WTC11 (cell line): ENCODE measurements around the gene PPP1CA. TPM values are rescaled to one million over a fixed set of nuclear protein-coding genes. Genes with fewer than 3 reads are reported as not detected.

ENCODE experiments used
- ATAC-seq: fragments of 200-7000 bp; cut with Tn5 transposase; 2 replicates; pipeline ENCODE4 v1.10.0; 2021; ENCODE audit warnings: mild to moderate bottlenecking, moderate library complexity
- CTCF ChIA-PET: fragments of 300-600 bp; sonication (Branson Sonifier 250); formaldehyde crosslinking; loops from one replicate; lab custom pipeline; 2021; ENCODE audit warnings: antibody characterized with exemption; lab: Charles Lee
- POLR2A ChIA-PET: fragments of 350-600 bp; sonication (Branson Sonifier 250); formaldehyde crosslinking; loops from one replicate; lab custom pipeline; 2021; ENCODE audit warnings: antibody characterized with exemption; lab: Charles Lee
- DNase-seq: peaks from one replicate; pipeline ENCODE4 v3.0.0; 2021; ENCODE audit warnings: low spot score
- H3K27ac Mint-ChIP-seq: 2 replicates; pipeline ENCODE4 v1.8.0; 2021; ENCODE audit warnings: mixed read lengths
- H3K27me3 Mint-ChIP-seq: 2 replicates; pipeline ENCODE4 v1.8.0; 2021; ENCODE audit warnings: low read depth, mild to moderate bottlenecking, moderate library complexity, mixed read lengths
- H3K36me3 Mint-ChIP-seq: 2 replicates; pipeline ENCODE4 v1.8.0; 2021; ENCODE audit warnings: mixed read lengths
- H3K4me1 Mint-ChIP-seq: 2 replicates; pipeline ENCODE4 v1.8.0; 2022; ENCODE audit warnings: mixed read lengths
- H3K4me3 Mint-ChIP-seq: 2 replicates; pipeline ENCODE4 v1.8.0; 2021; ENCODE audit warnings: mild to moderate bottlenecking, moderate library complexity, mixed read lengths
- H3K9me3 Mint-ChIP-seq: 2 replicates; pipeline ENCODE4 v1.8.0; 2021; ENCODE audit warnings: mixed read lengths
- AR ChIP-seq: fragments of 250-450 bp; sonication (Bioruptor Pico); IDR thresholded peaks from 2 replicates; pipeline ENCODE4 v1.9.0; 2021; ENCODE audit warnings: mild to moderate bottlenecking
- ATF6 ChIP-seq: sonication (generic); formaldehyde crosslinking; IDR thresholded peaks from 2 replicates; pipeline ENCODE4 v1.8.1; 2023; ENCODE audit warnings: mild to moderate bottlenecking, missing genetic modification reagents
- CDX4 ChIP-seq: fragments of 250-450 bp; sonication (Bioruptor Pico); IDR thresholded peaks from 2 replicates; pipeline ENCODE4 v1.9.0; 2021; ENCODE audit warnings: moderate library complexity, mild to moderate bottlenecking, inconsistent platforms, borderline replicate concordance
- CREM ChIP-seq: sonication (generic); formaldehyde crosslinking; IDR thresholded peaks from 2 replicates; pipeline ENCODE4 v1.8.1; 2022; ENCODE audit warnings: mild to moderate bottlenecking, missing genetic modification reagents, moderate library complexity
- GTF2I ChIP-seq: fragments of 250-450 bp; sonication (Bioruptor Pico); conservative IDR thresholded peaks from 2 replicates; pipeline ENCODE4 v1.4.0; 2021; ENCODE audit warnings: mild to moderate bottlenecking
- KAT7 ChIP-seq: sonication (generic); formaldehyde crosslinking; IDR thresholded peaks from 2 replicates; pipeline ENCODE4 v1.8.1; 2023; ENCODE audit warnings: missing genetic modification reagents, mild to moderate bottlenecking, borderline replicate concordance
- MYBL2 ChIP-seq: sonication (generic); formaldehyde crosslinking; IDR thresholded peaks from 2 replicates; pipeline ENCODE4 v1.8.1; 2023; ENCODE audit warnings: mild to moderate bottlenecking, moderate library complexity, missing genetic modification reagents
- NFATC4 ChIP-seq: fragments of 250-450 bp; sonication (Bioruptor Pico); IDR thresholded peaks from 2 replicates; pipeline ENCODE4 v1.9.0; 2021; ENCODE audit warnings: mild to moderate bottlenecking
- NFE2L1 ChIP-seq: sonication (generic); formaldehyde crosslinking; IDR thresholded peaks from 2 replicates; pipeline ENCODE4 v1.8.1; 2023; ENCODE audit warnings: missing genetic modification reagents
- NFYB ChIP-seq: sonication (generic); formaldehyde crosslinking; conservative IDR thresholded peaks from 2 replicates; pipeline ENCODE4 v1.8.0; 2022; ENCODE audit warnings: low read depth, missing genetic modification reagents
- NR2C2 ChIP-seq: sonication (generic); formaldehyde crosslinking; IDR thresholded peaks from 2 replicates; pipeline ENCODE4 v1.8.0; 2022; ENCODE audit warnings: mild to moderate bottlenecking, missing genetic modification reagents
- NR3C1 ChIP-seq: sonication (generic); formaldehyde crosslinking; conservative IDR thresholded peaks from 2 replicates; pipeline ENCODE4 v1.8.1; 2023; ENCODE audit warnings: low read depth, mild to moderate bottlenecking, missing genetic modification reagents
- RORB ChIP-seq: fragments of 250-450 bp; sonication (Bioruptor Pico); IDR thresholded peaks from 2 replicates; pipeline ENCODE4 v1.9.0; 2021; ENCODE audit warnings: mild to moderate bottlenecking
- TEAD4 ChIP-seq: sonication (generic); formaldehyde crosslinking; IDR thresholded peaks from 2 replicates; pipeline ENCODE4 v1.8.0; 2022; ENCODE audit warnings: mild to moderate bottlenecking, missing genetic modification reagents
- total RNA-seq: library from RNA; stranded (reverse); gene quantifications from 3 replicates; pipeline ENCODE4 v1.2.3, GENCODE V29; 2021
- TF ChIP-seq, protein P1 (sequence below): fragments of 250-450 bp; sonication (Bioruptor Pico); IDR thresholded peaks from 2 replicates; pipeline ENCODE4 v2.1.2; 2022; ENCODE audit warnings: mild to moderate bottlenecking, moderate library complexity
- TF ChIP-seq, protein P2 (sequence below): sonication (generic); formaldehyde crosslinking; IDR thresholded peaks from 2 replicates; pipeline ENCODE4 v1.8.0; 2023; ENCODE audit warnings: missing genetic modification reagents
- TF ChIP-seq, protein P3 (sequence below): fragments of 250-450 bp; sonication (Bioruptor Pico); conservative IDR thresholded peaks from 2 replicates; pipeline ENCODE4 v1.9.0; 2021; ENCODE audit warnings: mild to moderate bottlenecking
- TF ChIP-seq, protein P4 (sequence below): fragments of 250-450 bp; sonication (Bioruptor Pico); IDR thresholded peaks from 2 replicates; pipeline ENCODE4 v1.9.0; 2021; ENCODE audit warnings: mild to moderate bottlenecking

The PPP1CA gene
- total RNA-seq, 1 experiment from 2014 or later: 220 TPM

- Mint-ChIP-seq H3K27ac (no peak overlapping the region), H3K36me3 (no peaks in the 10 kb centered on the region), H3K9me3 (no peaks in the 10 kb centered on the region), H3K4me1 (peaks cover 18% of the 10 kb centered on the region), H3K4me3 (no peak overlapping the region), H3K27me3 (peaks cover 8% of the 10 kb centered on the region)
- TF ChIP-seq NFATC4 (no peak), NFE2L1 (CRISPR knock-in tag) (no peak), TEAD4 (no peak), GTF2I (CRISPR knock-in tag) (no peak), NFYB (no peak), RORB (no peak), MYBL2 (no peak), KAT7 (CRISPR knock-in tag) (no peak), ATF6 (CRISPR knock-in tag) (no peak), CDX4 (CRISPR knock-in tag) (no peak), NR2C2 (CRISPR knock-in tag) (no peak), AR (CRISPR knock-in tag) (no peak), CREM (no peak), NR3C1 (CRISPR knock-in tag) (no peak)
- TF ChIP-seq, protein P1, sequence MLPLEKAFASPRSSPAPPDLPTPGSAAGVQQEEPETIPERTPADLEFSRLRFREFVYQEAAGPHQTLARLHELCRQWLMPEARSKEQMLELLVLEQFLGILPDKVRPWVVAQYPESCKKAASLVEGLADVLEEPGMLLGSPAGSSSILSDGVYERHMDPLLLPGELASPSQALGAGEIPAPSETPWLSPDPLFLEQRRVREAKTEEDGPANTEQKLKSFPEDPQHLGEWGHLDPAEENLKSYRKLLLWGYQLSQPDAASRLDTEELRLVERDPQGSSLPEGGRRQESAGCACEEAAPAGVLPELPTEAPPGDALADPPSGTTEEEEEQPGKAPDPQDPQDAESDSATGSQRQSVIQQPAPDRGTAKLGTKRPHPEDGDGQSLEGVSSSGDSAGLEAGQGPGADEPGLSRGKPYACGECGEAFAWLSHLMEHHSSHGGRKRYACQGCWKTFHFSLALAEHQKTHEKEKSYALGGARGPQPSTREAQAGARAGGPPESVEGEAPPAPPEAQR: no peak
- TF ChIP-seq, protein P2, sequence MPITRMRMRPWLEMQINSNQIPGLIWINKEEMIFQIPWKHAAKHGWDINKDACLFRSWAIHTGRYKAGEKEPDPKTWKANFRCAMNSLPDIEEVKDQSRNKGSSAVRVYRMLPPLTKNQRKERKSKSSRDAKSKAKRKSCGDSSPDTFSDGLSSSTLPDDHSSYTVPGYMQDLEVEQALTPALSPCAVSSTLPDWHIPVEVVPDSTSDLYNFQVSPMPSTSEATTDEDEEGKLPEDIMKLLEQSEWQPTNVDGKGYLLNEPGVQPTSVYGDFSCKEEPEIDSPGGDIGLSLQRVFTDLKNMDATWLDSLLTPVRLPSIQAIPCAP (CRISPR knock-in tag): no peak
- TF ChIP-seq, protein P3, sequence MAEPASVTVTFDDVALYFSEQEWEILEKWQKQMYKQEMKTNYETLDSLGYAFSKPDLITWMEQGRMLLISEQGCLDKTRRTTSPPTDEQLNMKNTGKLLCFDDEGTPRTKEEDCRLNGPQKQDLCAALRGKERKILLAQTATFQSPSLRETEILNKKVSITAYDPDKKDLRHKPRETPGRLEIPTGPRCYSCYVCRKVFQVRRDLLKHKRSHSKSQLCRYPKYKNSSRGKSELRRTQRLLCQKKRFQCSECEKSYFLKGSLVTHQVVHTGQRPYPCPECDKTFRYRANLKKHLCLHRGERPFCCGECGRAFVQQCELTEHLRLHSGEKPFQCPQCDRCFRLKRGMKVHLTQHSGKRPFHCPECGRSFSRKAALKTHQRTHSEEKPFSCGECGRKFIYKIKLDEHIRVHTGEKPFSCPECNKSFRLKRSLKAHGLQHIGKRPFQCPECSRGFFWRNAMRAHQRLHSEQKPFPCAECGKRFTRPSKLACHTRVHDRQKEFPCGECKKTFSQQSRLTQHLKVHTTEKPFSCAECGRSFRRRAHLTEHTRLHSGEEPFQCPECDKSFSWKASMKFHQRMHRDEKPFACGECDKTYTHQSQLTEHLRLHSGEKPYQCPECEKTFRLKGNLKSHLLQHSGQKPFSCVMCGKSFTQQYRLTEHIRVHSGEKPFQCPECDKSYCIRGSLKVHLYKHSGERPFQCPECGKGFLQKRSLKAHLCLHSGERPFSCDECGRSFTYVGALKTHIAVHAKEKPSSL (CRISPR knock-in tag): no peak
- TF ChIP-seq, protein P4, sequence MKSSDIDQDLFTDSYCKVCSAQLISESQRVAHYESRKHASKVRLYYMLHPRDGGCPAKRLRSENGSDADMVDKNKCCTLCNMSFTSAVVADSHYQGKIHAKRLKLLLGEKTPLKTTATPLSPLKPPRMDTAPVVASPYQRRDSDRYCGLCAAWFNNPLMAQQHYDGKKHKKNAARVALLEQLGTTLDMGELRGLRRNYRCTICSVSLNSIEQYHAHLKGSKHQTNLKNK (CRISPR knock-in tag): no peak
- ChIA-PET POLR2A (interaction anchor here (1.3 to 1.5 kb wide), 2 partner anchors 11 to 13 kb away, joined by 3 to 7 read pairs; no protein-coding TSS in a partner anchor), CTCF (interaction anchor here (0.8 to 1.4 kb wide), 6 partner anchors 11 to 63 kb away, joined by 3 to 7 read pairs (median 3); no protein-coding TSS in a partner anchor)
- ATAC-seq (no peak), DNase-seq (no peak)
Measured at GRCh38 chr11:67406969-67407687, 5.5 kb upstream of the PPP1CA start.
